ENCODE results near the gene LRRC4B. TPM values are rescaled to one million over a fixed set of nuclear protein-coding genes. Genes with fewer than 3 reads are reported as not detected.
"Not testable (repeated sequence)": the region's sequence is repeated elsewhere in the genome, so short reads cannot be mapped to it uniquely, and the experiment has no call there.

The LRRC4B gene, protein sequence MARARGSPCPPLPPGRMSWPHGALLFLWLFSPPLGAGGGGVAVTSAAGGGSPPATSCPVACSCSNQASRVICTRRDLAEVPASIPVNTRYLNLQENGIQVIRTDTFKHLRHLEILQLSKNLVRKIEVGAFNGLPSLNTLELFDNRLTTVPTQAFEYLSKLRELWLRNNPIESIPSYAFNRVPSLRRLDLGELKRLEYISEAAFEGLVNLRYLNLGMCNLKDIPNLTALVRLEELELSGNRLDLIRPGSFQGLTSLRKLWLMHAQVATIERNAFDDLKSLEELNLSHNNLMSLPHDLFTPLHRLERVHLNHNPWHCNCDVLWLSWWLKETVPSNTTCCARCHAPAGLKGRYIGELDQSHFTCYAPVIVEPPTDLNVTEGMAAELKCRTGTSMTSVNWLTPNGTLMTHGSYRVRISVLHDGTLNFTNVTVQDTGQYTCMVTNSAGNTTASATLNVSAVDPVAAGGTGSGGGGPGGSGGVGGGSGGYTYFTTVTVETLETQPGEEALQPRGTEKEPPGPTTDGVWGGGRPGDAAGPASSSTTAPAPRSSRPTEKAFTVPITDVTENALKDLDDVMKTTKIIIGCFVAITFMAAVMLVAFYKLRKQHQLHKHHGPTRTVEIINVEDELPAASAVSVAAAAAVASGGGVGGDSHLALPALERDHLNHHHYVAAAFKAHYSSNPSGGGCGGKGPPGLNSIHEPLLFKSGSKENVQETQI
- not detected for total RNA-seq

DNA sequence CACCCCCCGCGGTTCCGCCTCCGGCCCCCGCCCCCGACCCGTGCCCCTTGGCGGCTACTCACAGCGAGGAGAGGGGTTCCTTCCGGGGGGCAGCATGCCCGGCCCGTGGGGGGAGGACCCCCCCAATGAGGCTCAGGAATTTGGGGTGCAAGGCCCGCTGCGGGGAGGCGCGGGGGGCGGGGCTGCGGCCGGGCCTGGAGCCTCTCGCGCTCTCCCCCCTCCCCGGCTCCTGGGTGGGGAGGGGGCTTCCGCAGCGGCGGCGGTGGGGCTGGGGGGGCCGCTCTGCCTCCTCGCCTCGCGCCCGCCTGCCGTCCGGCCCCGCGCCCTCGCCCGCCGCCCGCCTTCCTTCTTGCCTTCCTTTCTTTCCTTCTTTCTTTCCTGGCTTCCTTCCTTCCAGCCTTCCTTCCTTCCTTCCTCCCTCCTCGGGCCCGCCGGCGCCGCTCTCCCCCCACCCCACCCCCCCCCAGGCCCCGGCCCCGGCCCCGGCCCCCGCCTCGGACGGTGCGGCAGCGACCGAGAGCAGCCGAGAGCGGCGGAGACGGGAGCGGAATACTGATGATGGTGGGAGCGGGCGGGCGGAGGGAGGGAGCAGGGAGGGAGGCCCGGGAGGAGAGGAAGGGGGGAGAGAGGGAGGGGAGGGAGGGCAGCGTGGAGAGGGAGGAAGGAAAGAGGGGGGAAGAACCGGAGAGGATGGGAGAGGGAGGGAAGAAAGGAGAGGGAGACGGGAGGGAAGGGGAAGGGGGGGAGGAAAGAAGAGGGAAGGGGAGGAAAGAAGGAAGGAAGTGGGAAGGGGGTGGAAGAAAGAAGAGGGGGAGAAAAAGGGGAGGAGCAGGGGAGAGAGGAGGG lies at the start of gene LRRC4B:
LRRC4B (minus strand) TSS at position 554 of the 846 bp plus-strand sequence. CDS start 19,597 bp downstream, outside the sequence.
- DNase-seq = no peak

DNA sequence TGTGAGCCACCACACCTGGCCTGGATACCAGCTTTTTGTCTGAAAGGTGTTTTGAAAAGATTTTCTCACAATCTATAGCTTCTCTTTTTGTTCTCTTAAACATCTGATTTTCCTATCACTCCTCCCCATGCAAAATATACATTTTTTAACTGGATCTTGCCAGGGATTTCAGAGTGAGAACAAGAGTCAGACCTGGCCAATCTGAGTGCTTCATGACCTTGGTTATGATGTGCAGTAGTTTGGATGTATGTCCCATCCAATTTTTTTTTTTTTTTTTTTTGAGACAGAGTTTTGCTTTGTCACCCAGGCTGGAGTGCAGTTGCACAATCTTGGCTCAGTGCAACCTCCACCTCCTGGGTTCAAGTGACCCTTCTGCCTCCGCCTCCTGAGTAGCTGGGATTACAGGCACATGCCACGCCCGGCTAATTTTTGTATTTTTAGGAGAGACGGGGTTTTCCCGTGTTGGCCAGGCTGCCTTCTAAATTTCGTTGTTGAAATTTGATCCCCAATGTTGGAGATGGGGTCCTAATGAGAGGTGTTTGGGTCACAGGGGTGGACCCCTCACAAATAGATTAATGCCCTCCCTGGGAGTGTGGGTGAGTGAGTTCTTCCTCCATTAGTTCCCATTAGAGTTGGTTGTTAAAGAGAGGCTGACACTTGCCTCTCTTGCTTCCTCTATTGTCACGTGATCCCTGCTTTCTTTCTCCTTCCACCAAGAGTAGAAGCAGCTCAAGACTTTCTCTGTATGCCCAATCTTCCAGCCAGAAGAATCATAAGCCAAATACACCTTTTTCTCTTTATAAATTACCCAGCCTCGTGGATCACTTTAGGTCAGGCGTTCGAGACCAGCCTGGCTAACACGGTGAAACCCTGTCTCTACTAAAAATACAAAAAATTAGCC lies 44.5 kb upstream of the LRRC4B start:
- not testable (repeated sequence) for DNase-seq

DNA sequence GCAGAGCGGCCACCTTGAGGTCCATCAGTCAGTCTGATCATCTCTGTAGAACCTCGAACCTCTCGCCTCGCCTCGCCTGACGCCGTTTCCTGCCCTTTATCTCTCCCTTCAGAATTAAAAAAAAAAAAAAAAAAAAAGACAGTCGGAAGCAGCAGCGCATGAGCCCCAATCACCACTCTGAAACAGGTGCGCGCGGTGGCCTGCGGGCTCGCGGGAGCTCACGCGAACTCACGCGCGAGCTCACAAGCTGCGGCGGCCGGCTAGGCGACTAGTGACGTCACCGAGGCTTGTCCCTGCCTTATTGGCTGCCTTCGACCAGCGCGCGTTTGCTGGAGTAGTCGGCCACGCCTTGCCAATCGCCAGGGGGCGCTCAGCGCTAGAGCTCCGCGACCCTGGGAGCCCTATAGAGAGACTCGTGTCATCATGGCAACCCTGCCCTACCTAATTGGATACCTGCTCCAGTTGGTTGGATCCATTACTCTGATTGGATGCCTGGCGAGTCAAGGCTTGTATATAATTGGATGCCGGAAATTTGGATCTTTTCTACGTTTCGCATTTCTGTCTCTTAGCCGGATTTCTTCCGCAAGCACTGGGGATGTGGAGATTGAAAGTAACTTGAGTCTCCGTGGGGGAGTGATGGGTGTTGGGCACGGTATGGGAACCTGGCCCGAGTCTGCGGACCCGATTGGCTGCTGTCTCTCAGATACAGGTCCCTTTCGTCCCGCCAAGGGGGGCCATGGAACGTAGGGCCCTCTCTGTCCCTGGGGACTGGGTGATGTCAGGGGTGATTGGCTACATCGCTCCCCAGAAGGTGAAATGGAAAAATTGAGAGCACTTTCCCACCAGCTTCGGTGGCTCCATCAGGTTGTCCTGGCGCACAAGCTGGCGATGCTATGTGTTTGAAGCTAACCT lies 39.9 kb upstream of the LRRC4B start:
- peak; percentile 30 for DNase-seq

DNA sequence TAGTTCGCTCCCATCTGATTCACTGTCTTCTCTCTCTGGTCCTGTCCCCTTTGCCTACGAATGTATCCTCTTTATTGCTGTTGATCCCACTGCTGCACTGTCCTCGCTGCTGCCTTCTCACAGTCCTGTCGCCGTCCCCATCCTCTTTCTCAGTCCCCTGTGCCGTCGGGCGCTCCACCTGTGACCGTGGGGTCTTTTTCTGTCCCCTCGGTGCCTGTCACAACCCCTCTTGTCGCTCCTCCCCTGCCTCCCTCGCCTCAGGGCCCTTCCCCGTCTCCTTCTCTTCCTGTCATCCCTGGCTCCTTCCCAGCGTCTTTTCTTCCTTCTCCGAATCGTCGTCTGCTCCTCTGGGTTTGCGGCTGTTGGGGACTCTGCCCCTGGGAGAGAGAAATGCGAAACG lies 39.2 kb upstream of the LRRC4B start:
- DNase-seq = no peak

DNA sequence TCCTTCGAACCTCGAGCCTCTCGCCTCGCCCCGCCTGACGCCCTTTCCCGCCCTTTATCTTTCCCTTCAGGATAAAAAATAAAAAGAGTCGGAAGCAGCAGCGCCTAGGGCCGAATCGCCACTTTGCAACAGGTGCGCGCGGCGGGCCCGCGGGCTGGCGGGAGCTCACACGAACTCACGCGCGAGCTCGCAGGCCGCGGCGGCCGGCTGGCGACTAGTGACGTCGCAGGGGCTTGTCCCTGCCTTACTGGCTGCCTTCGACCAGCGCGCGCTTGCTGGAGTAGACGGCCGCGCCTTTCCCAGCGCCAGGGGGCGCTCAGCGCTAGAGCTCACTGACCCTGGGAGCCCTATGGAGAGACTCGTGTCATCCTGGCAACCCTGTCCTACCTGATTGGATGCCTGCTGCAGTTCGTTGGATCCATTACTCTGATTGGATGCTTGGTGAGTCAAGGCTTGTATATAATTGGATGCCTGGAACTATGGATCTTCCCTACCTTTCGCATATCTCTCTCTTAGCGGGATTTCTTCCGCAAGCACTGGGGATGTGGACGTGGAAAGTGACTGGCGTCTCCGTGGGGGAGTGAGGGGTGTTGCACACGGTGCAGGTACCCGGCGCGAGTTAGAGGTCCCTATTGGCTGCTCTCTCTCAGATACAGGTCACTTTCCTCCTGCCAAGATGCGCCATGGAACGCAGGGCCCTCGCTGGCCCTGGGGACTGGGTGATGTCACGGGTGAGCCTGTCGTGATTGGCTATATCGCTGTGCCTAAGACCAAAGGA lies 38.0 kb upstream of the LRRC4B start:
- not testable (repeated sequence) for DNase-seq

DNA sequence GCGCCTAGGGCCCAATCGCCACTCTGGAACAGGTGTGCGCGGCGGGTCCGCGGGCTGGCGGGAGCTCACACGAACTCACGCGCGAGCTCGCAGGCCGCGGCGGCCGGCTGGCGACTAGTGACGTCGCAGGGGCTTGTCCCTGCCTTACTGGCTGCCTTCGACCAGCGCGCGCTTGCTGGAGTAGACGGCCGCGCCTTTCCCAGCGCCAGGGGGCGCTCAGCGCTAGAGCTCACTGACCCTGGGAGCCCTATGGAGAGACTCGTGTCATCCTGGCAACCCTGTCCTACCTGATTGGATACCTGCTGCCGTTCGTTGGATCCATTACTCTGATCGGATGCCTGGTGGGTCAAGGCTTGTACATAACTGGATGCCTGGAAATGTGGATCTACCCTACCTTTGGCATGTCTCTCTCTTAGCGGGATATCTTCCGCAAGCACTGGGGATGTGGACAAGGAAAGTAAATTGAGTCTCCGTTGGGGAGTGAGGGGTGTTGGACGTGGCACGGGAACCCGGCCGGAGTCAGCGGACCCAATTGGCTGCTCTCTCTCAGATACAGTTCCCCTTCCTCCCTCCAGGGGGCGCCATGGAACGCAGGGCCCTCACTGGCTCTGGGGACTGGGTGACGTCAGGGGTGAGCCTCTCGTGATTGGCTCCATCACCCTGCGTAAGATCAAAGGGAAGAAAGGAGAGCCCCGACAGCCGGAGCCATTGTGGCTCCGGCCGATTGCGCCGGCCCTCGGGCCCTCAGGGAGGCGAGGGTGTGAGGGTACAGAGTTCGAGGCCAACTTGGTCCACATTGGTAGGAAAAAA lies 36.2 kb upstream of the LRRC4B start:
- DNase-seq = not testable (repeated sequence)

DNA sequence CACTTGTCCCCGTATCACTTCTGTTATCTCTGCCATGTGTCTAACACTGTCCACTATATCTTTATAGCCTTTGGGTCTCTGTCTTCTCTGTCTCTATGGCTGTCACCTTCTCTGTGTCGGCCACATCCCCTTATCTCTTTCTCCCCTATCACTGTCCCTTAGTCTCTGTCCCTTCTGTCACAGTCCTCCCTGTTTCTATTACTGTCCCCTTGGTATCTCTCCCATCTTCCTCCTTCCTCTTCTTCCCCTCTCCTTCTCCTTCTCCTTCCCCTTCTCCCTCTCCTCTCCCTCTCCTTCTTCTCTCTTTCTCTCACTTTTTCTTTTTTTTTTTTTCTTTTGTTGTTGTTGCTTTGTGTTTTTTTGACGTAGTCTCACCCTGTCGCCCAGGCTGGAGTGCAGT lies 34.7 kb upstream of the LRRC4B start:
- no peak for DNase-seq

DNA sequence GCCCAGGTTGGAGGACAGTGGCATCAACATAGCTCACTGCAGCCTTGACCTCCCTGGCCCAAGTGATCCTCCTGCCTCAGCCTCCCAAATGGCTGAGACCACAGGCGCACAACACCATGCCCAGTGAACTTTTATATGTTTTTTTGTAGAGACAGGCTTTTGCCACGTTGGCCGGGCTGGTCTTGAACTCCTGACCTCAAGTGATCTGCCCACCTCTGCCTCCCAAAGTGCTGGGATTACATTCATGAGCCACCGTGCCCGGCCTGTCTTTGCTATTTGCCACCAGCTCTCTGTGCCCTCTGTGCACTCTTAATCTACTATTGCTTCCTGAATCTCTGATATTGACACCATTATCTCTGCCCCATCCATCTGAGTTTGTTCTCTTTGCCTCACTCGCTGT lies 34.3 kb upstream of the LRRC4B start:
- DNase-seq = no peak

DNA sequence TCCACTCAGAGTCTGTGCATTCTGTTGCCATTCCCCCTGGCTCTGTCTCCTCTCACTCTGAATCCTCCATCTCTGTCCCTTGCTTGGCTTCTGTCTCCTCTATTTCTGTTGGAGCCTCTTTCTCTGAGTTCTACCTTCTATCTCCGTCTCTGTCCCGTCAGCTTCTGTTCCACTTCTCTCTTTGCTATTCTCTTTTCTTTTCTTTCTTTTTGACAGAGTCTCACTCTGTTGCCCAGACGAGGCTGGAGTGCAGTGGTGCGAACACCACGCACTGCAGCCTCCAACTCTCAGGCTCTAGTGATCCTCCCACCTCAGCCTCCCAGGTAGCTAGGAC lies 33.8 kb upstream of the LRRC4B start:
- no peak for DNase-seq

DNA sequence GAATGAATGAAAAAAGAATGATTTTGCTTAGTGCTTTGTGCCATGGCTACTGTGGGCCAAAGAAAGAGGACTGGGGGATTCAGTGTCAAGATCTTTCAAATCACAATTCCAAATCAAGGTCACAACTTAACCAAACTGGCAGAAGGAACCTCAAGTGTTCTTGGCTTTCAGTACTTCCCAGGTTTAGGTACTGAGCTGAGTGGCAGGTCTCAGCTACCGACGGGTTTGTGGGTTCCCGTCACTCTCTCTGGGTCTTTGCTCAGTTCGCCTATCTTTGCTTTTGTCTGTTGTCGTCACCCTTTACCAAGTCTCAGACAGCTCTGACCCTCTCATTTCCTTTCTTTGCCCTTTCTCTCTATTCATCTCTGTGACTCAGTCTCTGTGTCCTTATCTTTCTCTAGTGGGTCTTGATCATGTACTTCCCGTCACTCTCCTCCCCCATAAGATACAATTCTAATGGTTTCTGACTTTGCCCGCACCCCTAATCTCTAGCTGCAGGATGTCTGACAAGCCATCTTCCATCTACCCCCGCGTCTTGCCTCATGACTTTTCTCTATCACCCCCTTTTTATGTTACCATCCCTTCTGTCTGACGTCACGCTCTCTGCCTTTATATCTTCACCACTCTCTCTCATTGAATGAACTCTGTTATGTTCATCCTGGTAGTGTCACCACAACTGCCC lies 33.3 kb upstream of the LRRC4B start:
- DNase-seq = no peak

DNA sequence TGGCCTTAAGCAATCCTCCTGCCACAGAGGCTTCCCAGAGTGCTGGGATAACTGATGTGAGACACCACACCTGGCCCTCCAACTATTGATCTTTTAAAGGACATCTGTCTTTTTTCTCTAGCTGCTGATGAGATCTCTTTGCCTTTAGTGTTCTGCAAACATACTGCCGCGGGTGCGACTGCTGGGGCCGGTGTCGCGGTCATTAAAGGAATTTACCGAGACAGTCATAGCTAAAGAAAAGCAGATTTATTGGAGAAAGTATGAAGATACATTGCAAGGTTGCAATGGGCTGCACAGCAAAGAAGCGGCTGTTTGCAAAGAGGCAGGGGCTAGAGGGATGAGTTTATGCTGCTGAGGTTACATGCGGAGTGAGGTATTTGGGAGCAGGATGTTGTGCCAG lies 31.2 kb upstream of the LRRC4B start:
- no peak for DNase-seq

DNA sequence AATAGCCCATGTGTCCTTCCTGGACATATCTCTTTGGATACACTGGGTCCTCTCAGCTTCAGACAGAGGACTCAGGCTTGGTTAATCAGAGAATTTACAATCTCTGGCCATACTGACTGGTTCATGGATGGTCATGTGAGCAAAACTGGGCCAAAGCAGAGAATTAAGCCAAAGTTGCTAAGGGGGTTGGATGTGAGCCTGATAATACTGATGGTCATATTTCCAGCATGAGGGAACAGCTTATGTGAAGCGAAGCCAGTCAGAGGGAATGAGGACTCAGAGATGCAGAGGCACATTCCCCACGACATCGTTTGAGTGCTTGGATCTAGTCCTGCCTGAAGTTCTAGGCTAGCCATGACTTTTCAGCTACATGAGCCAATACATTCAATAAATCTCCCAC lies 22.0 kb upstream of the LRRC4B start:
- no peak for DNase-seq

DNA sequence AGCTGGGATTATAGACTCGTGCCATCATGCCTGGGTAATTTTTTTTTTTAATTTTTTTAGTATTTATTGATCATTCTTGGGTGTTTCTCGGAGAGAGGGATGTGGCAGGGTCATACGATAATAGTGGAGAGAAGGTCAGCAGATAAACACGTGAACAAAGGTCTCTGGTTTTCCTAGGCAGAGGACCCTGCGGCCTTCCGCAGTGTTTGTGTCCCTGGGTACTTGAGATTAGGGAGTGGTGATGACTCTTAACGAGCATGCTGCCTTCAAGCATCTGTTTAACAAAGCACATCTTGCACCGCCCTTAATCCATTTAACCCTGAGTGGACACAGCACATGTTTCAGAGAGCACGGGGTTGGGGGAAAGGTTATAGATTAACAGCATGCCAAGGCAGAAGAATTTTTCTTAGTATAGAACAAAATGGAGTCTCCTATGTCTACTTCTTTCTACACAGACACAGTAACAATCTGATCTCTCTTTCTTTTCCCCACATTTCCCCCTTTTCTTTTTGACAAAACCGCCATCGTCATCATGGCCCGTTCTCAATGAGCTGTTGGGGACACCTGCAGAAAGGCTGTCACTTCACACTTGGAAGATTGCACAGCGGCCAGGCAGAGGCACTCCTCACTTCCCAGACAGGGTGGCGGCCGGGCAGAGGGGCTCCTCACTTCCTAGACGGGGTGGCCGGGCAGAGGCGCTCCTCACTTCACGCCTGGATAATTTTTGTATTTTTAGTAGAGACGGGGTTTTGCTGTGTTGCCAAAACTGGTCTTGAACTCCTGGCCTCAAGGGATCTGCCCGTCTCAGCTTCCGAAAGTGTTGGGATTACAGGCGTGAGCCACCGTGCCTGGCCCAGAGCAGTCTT lies 13.8 kb upstream of the LRRC4B start:
- DNase-seq = not testable (repeated sequence)

DNA sequence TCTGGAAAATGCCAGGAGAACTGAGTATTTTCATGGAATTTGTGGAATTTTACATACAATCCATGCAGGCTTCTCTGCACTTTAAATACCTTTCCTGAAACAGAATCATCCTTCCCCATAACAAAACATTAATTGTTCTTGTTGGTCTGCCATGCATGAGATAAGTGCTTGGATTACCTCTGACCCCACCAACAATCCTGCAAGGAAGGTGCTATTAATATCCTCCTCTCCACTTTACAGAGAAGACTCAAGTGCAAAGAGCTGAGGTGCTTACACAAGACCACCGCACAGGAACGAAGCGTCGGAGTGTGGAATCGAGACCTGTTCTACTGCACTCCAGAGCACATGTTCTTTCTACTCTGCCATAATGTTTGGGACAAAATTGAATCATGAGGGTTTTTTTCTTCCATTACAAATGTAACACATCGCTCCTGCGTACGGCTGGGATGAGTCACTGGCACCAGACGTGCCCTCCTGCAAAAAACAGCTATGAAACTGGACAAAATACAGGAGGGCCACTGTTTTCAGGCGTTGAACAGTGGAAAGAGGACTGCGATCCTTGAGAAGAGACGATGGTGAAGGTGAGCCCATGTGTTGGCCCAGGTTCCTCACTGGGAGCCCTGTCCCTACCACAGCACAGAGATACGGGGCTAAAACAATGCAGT lies 12.9 kb upstream of the LRRC4B start:
- DNase-seq = no peak

DNA sequence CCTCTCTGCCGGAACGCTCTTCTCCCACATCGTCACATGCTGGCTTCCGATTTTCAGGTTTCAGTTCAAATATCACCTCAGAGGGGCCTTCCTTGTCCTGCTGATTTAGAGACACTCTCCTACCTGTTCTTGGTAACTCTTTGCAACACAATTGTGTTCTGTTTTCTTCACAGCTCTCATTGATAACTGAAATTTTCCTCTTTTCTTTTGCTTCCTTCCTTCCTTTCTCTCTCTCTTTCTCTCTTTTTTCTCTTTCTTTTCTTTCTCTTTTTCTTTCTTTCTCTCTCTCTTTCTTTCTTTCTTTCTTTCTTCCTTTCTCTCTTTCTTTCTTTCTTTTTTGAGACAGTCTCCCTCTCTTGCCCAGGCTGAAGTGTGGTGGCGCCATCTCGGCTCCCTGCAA lies 12.0 kb upstream of the LRRC4B start:
- DNase-seq = no peak

DNA sequence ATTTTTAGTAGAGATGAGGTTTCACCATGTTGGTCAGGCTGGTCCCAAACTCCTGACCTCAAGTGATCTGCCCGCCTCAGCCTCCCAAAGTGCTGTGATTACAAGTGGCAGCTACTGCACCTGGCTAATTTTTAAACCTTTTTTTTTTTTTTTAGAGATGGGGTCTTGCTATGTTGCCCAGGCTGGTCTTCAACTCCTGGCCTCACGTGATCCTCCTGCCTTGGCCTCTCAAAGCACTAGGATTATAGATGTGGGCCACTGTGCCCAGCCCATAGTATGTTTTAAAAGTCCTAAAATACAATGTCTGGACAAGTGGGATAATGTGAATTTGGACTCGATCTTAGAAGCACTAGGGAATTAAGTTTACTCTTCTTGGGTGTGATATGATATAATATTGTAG lies 8.5 kb upstream of the LRRC4B start:
- DNase-seq = not testable (repeated sequence)

DNA sequence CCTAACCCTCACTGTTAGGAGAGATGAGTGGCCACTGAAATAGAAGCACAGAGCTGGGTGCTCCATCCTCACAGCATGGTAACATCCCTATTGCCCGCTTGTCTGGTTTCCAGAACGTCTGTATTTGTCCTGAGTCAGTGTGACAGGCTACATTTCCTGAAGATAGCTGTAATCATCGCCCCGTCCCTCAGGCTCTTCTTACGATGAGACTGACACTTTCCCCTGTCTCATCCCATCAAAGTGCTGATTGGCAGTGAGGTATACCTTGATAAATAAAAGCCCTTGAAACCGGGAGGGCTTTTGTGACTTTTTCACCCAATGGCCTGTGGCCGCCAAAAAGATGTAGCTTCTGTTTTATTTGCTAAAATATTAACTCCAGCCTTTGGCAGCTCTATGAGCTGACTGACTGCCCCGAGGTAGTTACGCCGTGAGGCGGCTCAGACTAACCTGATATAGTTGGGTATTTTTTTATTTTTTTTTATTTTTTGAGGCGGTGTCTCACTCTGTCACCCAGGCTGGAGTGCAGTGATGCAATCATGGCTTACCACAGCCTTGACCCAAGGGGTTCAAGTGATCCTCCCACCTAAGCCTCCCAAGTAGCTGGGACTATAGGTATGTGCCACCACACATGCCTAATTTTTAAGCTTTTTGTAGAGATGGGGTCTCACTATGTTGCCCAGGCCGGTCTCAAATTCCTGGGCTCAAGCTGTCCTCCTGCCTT lies 5.7 kb upstream of the LRRC4B start:
- no peak for DNase-seq

Measured in effector CD4-positive, alpha-beta T cell (primary cell).